SK-N-DZ (cell line): ENCODE measurements around the gene ABCA2.

Experiments used
- DNase-seq: peaks from one replicate; pipeline ENCODE4 v3.0.0-alpha.2; 2015; ENCODE audit warnings: low spot score

The ABCA2 gene

DNA sequence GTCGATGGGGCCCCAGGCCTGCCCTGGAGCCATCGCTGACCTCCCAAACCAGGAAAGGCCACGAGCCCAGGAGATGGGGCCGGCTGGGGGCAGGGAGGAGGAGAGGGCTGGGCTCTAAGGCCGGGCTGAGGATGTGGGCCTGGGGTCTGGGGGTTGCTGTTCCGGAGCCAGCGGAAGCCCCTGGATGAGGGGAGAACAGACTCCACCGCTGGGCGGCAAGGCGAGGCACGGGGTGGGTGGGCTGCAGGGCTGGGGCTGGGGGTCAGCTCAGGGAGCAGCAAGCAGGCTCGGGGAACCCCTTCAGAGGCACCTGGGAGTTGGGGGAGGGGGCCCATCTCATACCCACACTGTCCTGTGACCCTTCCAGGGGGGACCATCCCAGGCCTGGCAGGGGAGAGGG, 64.3 kb downstream of the ABCA2 start:
- no peak for DNase-seq

DNA sequence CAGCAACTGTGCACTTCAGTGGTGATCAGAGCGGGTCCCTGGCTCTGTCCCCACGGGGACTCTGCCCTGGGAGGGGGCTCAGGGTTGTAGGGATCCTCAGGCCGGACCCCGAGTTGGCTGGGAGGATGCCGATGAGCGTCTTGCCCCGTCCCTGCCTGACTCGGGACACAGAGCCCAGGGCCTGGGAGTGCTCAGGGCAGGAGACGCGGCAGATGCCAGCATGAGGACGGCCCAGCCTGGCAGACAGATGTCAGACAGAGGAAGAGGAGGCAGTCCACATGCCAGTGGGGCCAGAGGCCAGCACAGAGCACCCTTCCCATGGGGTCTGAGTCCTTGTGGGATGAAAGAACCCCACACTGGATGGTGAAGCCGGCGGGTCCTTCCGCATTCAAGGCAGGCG, 64.7 kb downstream of the ABCA2 start:
- DNase-seq, result no peak

DNA sequence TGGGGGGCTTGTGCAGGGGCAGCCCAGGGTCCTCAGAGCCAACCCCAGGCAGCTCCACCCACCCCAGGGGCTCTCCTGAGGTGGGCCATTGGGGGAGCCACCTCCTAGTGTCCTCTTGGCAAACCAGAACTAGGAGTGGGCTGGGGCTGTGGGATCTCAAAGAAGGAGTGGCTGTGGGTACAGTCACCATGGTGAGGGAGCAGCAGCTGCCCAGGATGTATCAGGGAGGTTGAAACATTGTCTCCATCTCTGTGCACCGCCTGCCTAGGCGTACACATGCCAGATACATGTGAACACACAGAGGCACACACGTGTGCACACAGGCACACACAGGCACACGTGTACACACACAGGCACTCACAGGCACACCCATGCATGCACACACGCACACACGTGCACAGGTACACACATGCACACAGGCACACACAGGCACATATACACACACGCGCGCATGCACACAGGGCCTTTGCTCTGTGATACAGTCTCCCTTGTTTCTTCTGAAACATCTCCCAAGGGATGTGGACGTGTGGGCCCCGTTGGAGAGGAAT, 65.3 kb downstream of the ABCA2 start:
- no peak for DNase-seq

DNA sequence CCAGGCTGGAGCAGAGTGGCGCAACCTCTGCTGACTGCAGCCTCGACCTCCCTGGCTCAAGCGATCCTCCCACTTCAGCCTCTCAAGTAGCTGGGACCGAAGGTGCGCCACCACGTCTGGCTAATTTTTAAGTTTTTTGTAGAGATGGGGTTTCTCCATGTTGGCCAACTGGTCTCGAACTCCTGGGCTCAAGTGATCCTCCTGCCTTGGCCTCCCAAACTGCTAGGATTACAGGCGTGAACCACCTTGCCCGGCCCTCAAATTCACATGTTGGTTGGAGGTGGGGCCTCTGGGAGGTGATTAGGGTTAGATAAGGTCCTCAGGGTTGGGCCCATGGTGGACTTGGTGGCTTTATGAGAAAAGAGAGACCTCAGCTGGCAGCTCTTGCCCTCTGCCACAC, 65.9 kb downstream of the ABCA2 start:
- no peak for DNase-seq

DNA sequence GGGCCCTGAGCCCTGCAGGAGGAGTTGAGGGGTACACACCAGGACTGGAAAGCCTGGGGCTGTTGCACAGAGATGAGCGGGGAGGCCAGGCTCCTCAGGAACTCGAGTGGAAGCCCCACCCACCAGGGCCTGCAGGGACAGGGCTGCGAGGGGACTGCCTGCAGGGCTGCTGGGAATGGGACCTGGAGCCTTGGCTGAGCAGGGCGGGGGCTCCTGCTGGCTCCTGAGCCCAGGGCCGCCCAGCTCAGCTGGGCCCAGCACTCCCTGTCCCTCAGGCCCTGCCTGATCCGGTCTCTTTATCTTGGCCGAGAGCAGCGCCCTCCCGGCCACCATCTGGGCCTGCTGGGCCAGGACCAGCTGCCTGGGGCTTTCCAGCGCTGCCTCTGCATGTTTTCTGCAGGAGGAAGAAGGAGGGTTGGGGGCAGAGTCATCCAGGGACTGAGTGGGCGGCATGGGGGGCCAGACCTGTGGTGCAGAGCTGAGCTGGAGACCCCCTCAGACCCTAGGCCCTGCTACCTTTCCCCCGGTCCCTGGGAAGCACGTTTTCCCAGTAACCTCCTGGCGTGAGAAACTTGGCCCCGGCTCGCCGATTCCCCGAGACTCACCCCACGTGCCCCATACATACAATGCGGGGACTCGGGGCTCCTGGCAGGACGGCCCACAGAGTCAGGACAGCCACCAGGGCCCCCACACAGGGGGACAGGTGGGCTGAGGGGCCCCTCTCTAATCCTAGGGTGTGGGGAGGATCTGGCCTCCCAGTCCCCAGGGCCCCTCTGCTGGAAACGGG, 66.6 kb downstream of the ABCA2 start:
- DNase-seq, result no peak

DNA sequence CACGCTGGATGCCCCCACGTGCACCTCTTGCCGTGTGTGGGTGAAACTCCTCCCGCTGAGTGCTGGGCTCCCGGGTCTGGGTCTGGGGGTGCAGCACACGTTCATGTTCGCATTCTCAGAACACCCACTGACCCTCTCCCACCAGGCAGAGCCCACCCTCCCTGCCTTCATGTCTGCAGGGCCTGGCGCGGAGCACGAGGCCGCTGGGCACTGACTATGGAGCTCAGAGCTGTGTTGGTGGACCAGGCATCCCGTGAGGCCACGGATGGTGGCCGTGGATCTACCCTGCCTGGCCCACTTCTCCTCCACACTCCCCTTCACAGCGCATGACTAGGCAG, 67.1 kb downstream of the ABCA2 start:
- no peak for DNase-seq

DNA sequence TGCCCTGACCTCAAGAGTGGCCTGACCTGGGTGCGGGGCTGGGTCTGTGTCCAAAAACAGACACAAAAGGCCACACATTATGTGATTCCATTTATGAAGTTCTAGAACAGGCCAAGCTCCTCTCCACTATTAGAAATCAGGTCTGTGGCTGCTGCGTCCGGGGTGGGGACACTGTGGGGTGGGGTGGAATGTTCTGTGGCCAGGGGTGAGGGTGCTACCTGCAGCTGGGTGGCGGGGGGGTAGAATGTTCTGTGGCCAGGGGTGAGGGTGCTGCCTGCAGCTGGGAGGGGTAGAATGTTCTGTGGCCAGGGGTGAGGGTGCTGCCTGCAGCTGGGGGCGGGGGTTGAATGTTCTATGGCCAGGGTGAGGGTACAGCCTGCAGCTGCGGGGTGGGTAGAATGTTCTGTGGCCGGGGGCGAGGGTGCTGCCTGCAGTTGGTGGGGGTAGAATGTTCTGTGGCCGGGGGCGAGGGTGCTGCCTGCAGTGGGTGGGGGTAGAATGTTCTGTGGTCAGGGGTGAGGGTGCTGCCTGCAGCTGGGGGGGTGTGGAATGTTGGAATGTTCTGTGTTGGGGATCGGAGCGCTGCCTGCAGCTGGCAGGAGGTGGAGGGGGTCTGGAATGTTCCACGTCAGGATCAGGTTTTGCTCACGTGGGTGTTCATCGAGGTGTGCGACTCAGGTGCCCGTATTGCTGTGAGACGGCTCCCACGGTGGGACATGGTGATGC, 67.7 kb downstream of the ABCA2 start:
- no peak for DNase-seq

DNA sequence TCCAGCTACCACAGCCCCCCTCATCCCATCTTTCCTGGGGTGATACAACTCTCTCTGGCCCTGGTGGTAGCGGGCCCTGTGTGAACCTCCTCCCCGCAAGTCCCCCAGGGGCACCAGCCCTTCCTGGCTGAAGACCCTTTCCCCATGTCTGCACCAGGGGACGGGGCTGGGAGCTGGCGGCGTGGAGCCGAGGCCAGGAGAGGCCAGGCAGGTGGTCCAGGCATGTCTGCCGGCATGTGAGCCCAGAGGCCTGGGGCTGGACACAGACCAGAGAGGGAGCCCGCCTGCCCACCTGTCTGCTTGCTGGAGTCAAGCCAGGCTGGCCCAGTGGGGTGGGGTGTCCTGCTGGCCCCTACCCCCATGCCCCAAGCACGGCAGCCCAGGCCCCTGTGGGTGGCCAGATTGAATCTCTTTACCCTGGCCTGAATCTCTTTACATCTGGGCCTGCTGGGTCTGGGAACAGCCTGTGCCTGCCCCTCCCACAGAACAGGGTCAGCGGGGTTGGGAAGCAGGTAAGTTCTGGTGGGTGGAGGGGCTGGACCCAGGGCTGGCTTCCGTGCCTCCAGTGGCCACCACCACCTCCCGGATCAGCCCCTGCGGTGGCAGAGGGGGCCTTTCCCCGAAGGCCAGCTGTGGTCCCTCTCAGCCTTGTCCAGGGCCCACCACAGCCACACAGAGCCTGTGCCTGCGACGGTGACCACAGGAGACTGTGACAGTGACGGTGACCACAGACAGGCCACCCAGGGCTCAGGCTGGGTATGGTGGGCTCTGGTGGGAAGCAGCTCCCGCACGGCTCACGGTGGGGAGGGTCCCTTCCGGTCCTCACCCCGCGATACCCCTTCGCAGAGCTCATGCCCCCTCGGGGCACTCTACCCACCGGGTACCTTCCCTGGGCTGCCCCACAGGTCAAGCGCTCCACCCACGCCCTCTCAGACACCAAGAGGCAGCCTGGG, 68.9 kb downstream of the ABCA2 start:
- DNase-seq, result no peak

DNA sequence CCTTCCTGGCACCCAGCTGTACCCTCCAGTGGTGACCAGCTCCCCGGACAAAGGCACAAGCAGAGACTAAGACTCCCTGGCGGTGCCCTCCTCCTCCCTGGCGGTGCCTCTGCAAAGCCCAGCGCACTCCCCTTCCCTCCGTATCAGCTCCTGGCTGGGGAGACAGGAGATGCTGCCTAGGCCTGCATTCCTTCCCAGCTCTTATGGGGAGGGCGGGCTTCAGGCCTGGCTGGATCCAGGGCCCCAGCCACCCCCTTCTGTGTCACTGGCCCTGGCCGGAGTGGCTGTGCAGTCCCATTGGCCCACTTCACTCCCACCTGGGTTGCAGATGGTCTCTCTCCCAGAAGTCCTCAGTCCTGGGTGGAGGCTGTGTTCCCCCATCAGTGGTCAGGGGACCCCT, 69.6 kb downstream of the ABCA2 start:
- no peak for DNase-seq

DNA sequence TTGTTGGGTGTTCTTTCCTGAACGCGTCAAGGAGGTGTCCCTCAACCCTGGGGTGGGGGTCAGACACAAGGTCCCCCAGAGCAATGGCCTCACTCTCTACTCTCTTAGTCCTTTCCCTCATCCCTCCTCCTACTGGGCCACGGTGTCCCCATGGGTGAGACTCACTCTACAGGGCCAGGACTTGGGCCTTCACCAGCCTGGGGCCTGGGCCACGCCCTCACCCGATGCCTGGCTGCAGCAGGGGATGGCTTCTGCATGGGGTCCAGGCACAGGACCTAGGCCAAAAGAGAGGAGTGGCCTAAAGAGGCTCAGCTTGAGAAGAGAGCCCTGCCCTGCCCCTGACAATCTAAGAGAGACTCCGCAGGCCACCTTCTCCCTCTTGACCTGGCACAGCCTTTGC, 70.1 kb downstream of the ABCA2 start:
- DNase-seq, result no peak

DNA sequence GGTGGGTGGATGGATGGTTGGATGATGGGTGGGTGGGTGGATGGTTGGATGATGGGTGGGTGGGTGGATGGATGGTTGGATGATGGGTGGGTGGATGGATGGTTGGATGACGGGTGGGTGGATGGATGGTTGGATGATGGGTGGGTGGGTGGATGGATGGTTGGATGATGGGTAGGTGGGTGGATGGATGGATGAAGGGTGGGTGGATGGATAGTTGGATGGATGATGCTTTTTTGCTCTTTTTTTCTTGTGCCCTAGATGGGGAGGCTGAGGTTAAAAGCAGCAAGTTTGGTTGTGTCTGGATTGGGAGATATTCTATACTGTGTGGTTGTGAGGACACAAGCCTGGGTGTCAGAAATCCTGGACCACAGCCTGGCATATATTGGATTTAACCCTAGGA, 70.6 kb downstream of the ABCA2 start:
- no peak for DNase-seq
